GM13977 (cell line): Measurements from ENCODE around the gene KLHL30.

ENCODE experiments used
- DNase-seq: peaks from one replicate; pipeline ENCODE4 v3.0.0; 2012; ENCODE audit warnings: low spot score
- CTCF ChIP-seq: IDR thresholded peaks from 2 replicates; pipeline ENCODE4 v1.5.1; 2012; ENCODE audit warnings: mild to moderate bottlenecking, control low read depth; ENCODE audit not compliant: insufficient read depth; ENCODE audit errors: extremely low read depth, missing control alignments
- in situ Hi-C: fragments of 300-500 bp; cut with MboI; formaldehyde crosslinking; loops from one replicate; pipeline ENCODE4 v1.12.0; 2022; ENCODE audit warnings: low sequenced_read_pairs, low pct_unique_long_range_greater_than_20kb, mixed read lengths, inconsistent platforms; ENCODE audit not compliant: unreplicated experiment

KLHL30 gene

GRCh38 chr2:238151205-238151604, 12.7 kb downstream of the KLHL30 start:
- in situ Hi-C loops: no loop called here
- no peak for DNase-seq
- TF ChIP-seq CTCF: no peak

GRCh38 chr2:238151628-238152235, 13.3 kb downstream of the KLHL30 start:
- DNase-seq: no peak
- TF ChIP-seq CTCF: no peak
- in situ Hi-C loops: no loop called here

GRCh38 chr2:238152771-238153688, 14.6 kb downstream of the KLHL30 start:
- in situ Hi-C loops: no loop called here
- no peak for TF ChIP-seq CTCF
- no peak for DNase-seq

GRCh38 chr2:238154570-238154969, 16.1 kb downstream of the KLHL30 start:
- TF ChIP-seq CTCF: no peak
- in situ Hi-C loops: no loop called here
- DNase-seq: no peak

- TF ChIP-seq CTCF: no peak
- no peak for DNase-seq
- in situ Hi-C loops: no loop called here
These were observed 16.7 kb downstream of the KLHL30 start for GRCh38 chr2:238155051-238155760.
